HG03103 (cell line): ENCODE results near the gene ITGAV.

Experiments used
- ATAC-seq: cut with Tn5 transposase; IDR thresholded peaks from one replicate; pipeline ENCODE4 v1.9.1; 2021; ENCODE audit warnings: low read depth; ENCODE audit not compliant: unreplicated experiment

ITGAV gene

DNA sequence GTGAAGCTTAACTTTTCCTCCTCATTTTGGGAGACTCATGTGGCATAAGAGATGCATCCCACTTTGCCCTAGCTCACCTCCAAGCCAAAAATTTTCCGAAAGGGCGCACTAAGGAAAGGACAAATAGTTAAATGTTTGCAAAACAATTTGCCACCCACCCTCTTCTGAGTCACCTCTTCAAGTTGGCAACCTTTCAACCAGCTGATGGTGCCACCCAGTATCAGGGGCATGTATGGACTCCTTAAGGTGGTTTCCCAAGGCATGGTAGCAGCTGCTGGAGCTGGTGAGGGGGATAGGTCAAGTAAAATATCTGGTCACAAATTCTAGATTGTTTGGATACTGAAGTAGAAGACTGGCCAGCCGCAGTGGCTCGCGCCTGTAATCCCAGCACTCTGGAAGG lies 17.2 kb upstream of the ITGAV start:
- ATAC-seq, result no peak

DNA sequence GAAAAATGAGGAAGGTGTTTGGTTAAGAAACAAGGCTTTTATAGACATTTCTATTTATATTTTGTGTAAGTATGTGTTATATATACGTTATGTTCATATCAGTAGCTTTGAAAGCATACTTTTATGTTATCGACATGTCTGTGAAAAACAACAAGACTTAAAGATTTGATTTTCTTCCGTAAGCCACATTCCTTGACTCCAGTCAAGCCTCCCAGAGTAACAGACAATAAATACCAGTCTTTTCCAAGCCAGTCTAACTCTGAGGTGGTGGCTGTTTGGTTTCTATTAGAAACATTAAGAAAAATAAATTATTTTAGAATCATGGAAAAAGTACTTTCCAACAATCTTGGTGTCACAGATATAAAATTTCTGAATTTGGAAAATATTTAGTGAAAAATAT lies 16.3 kb upstream of the ITGAV start:
- ATAC-seq, result no peak

DNA sequence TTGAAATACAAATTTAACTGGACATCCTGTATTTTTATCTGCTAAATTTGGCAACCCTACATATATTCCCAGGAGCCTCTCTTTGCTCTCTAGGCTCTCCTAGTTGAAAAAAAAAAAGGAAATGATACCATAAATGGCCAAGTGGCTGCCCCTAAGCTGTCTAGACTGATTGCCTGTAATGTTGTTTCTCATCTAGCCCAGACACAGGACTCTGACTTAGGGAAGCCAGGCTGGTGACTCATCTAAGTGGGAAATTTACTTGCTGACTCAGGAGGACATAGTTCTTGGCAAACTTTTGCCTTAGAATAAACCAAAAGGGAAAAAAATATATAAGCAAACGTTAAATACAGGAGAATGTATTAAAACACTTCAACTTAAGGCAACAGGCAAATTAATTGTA lies 14.6 kb upstream of the ITGAV start:
- peak; percentile 57 for ATAC-seq

DNA sequence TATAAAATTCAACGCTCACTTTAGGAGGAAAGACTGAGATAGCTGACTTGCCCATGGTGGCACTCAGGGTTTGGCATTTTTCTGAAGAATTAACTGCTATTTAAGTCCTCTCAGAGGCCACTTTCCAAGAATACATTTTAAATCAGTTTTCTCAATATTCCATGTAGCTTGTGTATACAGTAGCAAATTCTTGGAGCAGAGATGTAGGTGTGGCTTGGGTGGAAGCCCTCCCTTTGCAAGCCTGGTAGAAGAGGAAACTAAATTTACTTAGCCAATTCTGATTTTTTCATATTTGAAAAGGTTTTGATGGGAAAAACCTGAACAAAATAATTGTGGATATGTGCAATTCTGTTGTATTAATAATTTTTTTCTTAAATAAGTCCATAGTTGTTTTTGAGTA lies 14.0 kb upstream of the ITGAV start:
- no peak for ATAC-seq

DNA sequence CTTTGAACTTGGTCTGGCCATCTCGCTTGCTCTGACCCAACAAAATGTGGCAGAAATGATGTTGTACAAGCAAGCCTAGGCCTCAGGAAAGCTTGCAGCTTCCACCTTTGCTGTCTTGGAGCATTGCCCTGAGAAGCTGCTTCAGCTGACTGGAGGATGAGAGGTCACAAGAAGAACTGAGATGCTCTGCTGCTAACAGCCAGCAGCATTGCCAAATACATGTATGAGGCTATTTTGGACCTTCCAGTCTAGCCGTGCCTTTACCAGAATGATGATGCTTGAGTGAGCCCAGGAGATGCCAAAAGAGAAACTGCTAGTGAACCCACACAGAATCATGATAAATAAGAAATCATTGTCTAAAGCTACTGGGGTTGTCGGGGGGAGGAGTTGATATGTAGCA lies 13.2 kb upstream of the ITGAV start:
- no peak for ATAC-seq

DNA sequence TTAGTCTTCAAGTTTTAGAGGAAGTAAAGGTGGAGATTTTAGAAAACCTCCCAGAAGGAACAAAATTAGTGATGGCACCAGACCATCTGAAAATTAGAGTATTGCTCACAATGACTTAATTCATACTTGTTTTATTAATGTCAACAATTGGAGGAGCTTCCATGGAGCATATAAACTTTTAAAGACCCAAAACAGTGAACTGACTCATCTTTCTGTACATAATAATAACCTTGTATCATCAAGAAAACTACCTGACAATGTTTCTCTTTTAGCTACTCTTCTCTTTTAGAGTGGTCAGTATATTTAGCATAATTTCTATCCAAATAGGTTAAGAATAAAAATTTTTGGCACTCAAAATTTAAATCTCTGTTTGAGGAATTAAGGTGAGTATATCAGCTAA lies 7.2 kb upstream of the ITGAV start:
- no peak for ATAC-seq

DNA sequence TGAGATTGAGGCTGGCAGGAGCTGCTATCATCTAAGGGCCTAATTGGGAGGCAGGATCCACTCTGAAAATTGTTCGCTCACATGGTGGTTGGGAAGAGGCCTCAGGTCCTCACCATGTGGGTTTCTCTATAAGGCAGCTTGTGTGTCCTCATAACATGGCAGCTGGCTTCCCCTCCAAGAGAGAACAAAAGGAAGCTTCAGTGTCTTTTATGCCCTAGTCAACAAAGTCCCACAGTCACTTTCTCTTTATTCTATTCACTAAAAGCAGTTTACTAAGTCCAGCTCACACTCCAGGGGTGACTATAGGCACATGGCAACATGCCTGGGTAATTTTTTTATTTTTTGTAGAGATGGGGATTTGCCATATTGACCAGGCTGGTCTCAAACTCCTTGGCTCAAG lies 5.8 kb upstream of the ITGAV start:
- no peak for ATAC-seq

DNA sequence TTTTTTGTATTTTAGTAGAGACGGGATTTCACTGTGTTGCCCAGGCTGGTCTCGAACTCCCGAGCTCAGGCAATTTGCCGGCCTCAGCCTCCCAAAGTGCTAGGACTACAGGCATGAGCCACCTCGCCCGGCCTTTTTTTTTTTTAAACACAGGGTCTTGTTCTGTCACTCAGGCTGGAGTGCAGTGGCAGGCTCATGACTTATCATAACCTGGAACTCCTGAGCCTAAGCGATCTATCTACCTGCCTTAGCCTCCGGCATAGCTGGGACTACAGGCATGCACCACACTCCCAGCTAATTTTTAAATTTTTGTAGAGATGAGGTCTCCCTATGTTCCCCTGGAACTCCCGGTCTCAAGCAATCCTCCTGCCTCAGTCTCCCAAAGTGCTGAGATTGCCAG lies 1.4 kb upstream of the ITGAV start:
- ATAC-seq, result no peak

DNA sequence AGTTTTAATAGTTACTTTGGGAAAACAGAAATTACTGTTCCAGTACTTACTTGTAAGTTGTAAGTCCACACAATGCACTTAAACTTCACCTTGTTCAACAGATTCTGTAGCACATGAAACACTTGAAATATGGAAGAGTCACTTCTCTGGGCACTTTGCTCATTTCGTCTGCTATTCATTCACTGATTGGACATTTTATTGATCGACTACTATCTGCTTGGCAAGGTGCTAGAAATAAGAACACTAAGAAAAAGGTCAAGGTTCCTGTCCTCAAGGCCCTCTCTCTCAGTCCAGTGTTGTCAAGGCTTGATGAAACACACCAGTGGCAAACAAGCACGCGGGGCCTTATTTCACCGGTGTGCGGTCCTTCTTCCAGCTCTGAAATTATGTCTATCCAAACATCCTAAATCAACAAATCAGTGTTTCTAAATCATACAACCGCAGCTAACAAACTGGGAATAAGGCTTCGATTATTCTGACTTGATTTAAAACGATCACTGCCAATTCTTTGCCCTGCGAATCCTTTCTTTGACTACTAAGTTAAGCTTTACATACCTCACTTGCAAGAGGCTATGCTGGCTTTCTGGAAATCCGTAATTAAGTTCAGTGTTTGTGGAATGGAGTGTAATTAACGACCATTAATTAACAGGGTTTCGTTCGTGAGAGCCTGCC lies 780 bp upstream of the ITGAV start:
- no peak for ATAC-seq

DNA sequence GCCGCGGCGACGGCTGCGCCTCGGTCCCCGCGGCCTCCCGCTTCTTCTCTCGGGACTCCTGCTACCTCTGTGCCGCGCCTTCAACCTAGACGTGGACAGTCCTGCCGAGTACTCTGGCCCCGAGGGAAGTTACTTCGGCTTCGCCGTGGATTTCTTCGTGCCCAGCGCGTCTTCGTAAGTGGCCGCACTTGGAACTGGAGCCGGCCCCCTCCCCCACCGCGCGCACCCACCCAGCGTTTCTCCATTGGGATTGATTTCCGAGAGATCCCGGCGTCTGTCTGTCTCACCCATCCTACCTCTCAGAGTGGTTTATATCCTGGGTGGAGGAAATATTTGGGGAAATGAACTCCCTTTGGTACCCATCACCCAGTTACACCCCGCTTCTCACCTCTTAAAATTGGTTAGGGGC lies 498 bp downstream of the ITGAV start:
- no peak for ATAC-seq

DNA sequence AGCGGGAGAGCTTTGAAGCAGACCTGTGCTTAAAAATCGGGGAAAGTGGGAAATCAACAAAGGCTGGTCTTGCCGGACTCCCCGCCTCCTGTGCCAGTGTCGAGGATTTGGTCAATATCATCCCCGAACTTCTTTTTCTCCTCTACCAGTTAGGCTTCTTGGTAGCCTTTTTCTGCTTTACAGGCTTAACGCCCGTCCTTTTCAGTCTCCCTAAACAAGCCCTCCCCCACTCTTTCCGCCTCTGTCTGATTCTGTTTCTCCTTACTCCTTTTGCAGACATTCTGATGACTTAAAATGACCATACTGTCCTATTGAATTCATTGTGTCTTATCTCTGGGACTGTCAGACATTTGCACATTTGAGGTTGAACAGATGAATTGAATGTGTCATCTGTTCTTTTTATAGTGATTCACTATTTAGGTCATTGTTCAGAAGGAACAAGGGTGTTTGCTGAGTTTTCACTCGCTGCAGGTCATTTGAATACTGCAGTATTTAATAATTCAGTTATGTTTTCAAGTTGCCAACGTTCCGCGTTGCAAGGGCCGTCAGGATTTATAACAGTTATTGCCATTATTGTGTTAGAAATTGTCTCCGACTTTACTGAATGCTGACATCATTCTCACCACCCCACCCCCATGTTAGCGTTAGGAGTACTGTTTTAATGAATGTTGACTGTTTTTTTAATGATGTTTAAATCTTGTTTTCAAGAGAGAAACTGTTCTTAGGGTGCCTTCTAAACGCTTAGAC lies 1.1 kb downstream of the ITGAV start:
- ATAC-seq, result no peak

DNA sequence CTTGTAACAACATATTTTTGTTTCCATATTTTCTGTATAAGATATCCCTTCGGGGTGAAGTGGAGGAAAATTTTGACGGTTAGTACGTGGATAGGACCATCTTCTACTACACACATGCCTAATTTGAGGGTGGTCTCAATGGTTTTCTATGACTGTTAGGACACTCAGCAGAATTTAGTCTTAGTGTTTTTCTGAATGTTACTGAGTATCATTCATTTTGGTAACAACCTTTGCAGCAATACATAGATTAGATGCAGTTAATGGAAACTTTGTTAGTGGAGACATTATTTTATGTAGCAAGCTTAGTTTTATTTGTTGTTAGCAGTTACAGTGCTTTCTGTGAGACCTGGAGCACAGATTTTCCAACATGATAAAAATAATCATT lies 1.6 kb downstream of the ITGAV start:
- ATAC-seq, result no peak

DNA sequence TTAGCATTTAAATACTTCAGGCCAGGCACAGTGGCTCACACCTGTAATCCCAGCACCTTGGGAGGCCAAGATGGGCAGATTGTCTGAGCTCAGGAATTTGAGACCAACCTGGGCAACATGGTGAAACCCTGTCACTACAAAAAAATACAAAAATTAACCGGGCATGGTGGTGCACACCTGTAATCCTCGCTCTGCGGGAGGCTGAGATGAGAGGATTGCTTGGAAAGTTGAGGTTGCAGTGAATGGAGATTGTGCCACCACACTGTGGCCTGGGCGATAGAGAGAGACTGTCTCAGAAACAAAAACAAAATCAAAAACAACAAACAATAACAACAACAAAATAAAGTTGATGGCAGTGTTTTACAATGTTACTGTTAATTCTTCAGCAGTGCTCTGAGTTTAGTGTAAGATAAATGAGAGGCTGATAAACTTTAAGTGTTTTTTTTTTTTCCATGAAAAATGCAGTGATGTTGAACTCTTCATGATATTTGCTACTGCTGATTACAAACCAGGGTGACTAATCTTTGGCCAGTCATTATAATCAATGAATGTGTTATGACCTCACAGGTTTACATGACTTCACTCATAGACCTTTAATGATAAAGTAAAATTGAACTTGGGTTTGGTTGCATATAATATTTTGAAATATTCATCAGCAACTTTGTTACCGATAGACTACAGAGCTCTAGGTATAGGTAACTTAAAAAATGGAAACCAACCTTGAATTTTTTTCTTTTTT lies 2.5 kb downstream of the ITGAV start:
- ATAC-seq, result no peak

DNA sequence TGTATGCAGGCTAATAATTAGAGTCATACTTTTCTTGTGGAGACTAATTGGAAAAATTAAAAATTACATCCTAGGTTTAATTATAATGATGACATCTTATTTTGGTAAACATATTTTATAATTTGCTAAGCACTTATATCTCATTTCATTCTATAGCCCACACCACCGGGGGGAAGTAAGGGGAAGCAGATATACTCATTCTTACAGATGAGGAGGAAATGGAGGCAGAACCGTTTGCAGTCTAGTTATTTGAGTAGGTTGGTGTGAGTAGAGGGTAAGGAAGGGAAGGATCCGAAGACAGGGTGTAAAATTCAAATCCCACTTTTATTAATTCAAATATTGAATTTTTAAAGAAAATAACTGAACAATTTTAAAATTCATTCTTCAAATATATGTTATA lies 3.7 kb downstream of the ITGAV start:
- no peak for ATAC-seq

DNA sequence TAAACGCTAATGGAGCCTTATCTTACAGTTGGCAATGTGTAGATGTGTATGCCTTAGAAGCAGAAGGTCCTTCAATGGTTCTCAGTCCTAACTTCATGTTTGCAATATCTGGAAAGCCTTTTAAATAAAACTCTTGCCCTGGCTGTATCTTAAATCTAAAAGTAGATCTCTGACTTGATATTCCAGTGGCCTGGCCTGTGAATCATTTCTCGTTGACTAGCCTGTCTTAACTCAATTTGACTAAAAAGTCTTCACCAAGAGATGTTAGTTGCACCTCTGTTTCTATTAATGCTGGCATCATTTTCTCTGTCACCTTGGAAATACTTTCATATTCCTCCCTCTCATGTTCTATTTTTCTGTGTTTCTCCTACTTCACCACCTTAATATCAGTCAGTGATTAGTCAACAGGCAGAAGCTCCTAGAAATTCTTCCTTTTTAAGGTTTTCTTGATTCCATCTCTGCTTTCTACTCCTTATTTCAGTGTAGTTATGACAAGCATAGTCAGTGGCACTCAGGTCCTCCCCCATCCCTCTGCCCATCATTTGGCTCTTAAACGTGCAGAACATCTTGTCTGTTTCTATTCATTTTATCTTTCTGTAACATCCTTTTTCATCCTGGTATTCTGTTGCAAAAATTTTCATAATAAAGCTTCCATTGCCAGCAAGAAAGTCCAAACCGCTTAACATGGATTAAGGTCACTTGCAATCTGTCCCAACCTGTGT lies 4.3 kb downstream of the ITGAV start:
- no peak for ATAC-seq

DNA sequence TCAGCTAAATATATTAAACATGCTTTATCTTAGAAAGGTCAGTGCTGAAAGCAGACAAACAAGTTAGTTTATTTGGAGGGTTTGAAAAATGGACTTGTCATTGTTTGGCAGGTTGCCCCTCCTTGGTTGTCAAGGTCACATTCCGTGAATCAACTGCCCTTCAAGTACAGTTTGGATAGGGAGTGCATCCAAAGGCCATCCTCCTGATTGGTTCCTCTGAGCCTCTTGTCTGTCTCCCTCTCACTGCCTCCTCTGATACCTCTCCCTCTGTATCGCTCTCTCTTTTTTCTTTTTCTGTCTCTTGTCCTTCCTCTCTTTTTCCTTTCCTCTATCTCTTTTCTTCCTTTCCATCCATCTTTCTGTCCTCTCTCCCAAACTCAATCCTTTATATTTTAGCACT lies 5.4 kb downstream of the ITGAV start:
- no peak for ATAC-seq

DNA sequence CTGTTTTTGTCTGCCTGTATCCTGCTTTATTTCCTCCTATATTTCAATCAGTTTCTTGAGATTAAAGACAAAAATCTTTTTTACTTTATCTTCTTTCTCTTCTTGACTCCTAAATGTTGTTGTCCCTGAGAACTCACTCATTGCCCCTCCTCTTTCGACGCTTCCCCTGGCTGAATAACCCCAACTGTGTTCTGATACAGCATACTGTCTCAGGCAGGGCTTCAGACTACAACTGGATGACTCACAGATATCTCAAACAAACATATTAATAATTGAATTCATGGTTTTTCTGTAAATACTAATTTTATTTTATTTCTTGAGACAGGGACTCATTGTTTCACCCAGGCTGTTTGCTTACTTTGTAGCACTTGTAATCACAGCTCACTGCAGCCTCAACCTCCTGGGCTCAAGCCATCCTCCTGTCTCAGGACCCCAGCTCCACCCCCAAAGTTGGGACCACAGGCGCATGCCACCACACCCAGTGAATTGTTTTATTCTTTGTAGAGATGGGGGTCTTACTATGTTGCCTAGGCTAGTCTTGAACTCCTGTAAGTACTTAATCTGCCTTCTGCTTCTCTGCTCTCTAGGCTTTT lies 9.4 kb downstream of the ITGAV start:
- no peak for ATAC-seq

DNA sequence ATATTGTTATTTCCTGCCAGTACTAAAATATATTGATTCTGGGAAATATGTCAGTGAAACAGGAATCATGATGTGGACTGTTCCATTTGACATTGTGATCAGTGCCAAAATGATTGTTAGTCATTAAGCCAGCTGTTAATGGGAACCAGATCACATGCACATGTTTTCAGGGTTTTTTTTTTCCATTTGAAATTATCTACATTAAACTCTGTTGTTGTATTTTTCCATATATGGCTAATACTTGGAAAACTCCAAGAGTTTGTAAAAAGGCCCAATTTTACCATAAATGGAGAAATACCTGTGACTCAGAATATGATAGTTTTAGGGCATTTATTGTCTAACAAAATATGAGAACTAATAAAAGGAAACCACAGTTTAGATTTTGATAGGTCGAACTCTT lies 13.4 kb downstream of the ITGAV start:
- ATAC-seq, result no peak

DNA sequence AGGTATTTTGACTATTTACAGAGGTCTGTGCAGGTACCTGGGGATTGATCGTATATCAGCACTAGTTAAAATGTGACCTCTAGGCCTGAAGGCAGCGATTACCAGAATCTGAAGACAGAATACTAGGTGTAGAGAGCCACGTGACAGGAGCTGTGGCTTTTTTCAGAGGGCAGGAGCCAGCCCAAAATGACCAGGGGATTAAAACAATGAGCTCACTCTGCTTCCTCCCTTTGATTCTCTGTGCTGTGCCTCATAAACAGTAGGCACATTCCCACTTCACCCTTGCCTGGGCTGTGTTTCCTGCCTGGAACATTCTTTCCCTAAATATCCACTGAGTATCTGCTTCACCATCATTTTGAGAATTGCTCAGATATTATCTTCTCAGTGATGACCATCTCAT lies 15.2 kb downstream of the ITGAV start:
- no peak for ATAC-seq

DNA sequence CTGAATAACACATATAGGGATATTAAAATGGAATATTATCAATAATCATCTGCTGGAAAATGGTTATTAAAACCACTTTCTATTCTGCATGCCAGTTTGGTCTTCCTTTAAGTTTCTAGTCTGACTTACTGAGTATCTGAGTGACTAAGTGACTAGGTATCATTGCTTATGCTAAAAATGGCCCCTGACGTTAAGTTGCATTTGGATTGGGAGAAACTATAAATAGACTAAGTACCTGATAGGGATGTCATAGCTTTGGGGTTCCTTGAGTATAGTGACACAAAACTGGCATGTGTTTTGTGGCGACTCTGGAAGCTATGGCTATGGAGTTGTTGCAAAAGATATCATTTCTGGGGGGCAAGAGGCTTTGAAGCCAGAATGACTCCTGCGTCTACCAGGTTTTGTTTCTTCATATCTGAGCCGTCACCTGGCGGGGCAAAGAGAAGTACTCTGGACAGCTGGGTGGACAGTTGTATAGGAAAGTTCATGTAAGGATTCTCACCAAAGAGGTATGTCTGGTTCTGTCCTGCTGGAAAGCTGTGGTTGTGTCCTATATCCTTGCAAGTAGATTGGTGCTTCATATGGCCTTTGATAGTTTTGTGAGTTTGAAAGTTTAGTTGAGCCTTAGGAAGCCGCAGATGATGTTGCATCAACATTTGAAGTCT lies 17.9 kb downstream of the ITGAV start:
- no peak for ATAC-seq
